NT2/D1 (cell line): Measurements from ENCODE around the gene FAM83E.

Experiments used
- YY1 ChIP-seq: IDR thresholded peaks from 2 replicates; pipeline ENCODE4 v1.6.1; 2011; ENCODE audit not compliant: insufficient read length, insufficient read depth
- ZNF274 ChIP-seq: IDR thresholded peaks from 2 replicates; pipeline ENCODE4 v1.6.1; 2011; ENCODE audit warnings: mild to moderate bottlenecking, low read depth, low read length

GRCh38 chr19:48651683-48652048, 36.8 kb upstream of the FAM83E start:
- TF ChIP-seq YY1 (no peak), ZNF274 (no peak)
